Body of pancreas (tissue), 4 donors: ENCODE data around the gene LDLRAD4.

Source experiments
- CTCF ChIP-seq, 7 experiments: fragments of 450-650 bp in 4 of 7; fragments of 200-600 bp in 3 of 7; sonication (generic) in 3 of 7; IDR thresholded peaks; one replicate each; pipeline ENCODE4 v1.5.1; 2016 to 2019; ENCODE audit warnings: antibody characterized with exemption in 7 of 7
- POLR2A ChIP-seq, 3 donors: fragments of 450-650 bp; IDR thresholded peaks; one replicate each; pipeline ENCODE4 v1.6.1; 2016; ENCODE audit warnings: antibody characterized with exemption in 3 of 3, mild to moderate bottlenecking in 2 of 3

DNA sequence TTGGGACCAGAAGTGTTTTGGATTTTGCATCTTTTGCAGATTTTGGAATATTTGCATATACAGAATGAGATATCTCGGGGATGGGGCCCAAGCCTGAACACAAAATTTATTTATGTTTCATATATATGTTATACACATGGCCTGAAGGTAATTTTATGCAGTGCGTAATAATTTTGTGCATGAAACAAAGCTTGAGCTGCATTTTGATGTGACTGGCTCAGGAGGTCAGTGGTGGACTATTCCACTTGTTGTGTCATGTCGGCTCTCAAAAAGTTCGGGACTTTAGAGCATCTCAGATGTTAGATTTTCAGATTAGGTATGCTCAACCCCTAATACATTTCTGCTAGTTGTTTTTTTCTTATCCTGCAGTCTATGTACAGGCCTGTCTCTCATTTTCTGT, 362.4 kb downstream of the LDLRAD4 start:
- no peak for TF ChIP-seq POLR2A (IDR thresholded peaks at IDR 0.05)
- no peak for TF ChIP-seq CTCF (IDR thresholded peaks at IDR 0.05)
